Measurements from ENCODE around the gene NPHS1.

DNA sequence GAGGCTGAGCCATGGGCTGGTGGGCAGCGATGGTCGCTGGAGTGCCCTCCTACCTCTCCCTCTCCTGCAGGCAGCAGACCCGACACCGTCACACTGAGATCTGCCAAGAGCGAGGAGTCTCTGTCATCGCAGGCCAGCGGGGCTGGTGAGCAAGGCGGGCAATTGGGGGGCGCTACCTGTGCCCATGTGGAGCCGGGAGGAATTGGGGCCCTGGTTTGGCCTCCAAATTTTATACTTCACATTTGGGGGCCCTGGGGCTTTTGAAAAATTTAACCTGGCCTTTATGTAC lies 67.0 kb downstream of the NPHS1 start:
- no peak for TF ChIP-seq CTCF (IDR thresholded peaks at IDR 0.05)
- no peak for TF ChIP-seq POLR2A (IDR thresholded peaks at IDR 0.05)

Data from testis (tissue), 2 donors.